GM18873 (cell line): ENCODE data around the gene CMIP.

Experiments
- ATAC-seq: cut with Tn5 transposase; IDR thresholded peaks from one replicate; pipeline ENCODE4 v1.9.1; 2021; ENCODE audit warnings: mild to moderate bottlenecking, moderate library complexity, moderate number of reproducible peaks; ENCODE audit not compliant: unreplicated experiment, low FRiP score

The CMIP gene

DNA sequence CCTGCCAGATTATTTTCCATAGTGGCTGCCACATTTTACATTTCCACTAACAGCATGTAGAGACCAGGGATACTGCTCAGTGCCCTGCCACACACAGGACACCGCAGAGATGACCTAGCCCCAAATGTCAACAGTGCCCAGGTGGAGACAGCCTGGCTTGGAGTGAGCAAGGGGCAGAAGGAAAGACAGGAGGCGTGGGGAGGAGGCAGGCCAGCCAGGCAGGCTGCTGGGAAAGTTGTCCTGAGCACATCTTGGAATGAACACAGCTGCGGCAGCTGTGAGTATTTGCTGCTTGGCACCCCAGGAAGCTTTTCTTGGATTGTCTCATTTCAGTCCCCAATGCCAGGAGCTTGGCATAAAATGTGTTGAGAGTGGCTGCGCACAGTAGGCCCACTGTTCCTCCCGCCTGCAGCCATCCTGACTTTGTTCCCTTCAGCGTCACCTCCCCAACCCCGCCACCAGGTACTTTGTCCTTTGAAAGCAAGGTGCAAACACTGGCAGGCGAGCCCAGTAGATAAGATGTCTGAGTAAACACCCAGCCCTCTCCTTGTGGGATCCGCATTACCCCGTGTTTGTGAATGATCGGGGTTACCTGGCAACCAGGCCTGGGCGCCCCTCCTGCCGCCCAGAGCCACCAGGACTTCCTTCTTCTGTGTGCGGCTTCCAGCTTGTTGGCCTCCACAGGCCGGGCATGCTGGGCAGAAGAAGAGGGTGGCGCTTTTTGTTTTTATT is 114.0 kb downstream of the CMIP start:
- ATAC-seq = no peak

DNA sequence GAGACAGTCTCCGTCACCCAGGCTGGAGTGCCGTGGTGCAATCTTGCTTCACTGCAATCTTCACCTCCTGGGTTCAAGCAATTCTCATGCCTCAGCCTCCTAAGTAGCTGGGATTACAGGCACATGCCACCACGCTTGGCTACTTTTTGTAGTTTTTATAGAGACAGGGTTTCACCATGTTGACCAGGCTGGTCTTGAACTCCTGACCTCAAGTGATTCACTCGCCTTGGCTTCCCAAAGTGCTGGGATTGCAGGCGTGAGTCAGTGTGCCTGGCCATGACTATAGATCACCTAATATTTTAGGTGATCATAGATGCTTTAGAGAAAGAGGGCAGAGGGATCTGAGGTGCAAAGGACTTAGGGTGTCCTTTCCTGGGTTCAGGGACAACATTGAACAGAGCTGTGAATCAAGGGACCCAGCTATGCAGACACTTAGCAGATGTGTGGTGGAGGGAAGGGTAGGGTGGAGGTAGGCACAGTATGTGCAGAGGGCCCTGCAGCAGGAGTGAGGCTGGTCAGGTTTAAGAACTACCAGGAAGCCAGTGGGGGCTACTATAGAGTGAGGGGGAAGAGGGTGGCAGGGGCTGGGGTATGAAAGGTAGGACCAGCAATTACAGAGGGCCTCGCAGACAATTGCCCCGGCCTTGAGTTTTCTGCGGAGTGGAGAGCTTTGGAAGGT is 116.5 kb downstream of the CMIP start:
- no peak for ATAC-seq

DNA sequence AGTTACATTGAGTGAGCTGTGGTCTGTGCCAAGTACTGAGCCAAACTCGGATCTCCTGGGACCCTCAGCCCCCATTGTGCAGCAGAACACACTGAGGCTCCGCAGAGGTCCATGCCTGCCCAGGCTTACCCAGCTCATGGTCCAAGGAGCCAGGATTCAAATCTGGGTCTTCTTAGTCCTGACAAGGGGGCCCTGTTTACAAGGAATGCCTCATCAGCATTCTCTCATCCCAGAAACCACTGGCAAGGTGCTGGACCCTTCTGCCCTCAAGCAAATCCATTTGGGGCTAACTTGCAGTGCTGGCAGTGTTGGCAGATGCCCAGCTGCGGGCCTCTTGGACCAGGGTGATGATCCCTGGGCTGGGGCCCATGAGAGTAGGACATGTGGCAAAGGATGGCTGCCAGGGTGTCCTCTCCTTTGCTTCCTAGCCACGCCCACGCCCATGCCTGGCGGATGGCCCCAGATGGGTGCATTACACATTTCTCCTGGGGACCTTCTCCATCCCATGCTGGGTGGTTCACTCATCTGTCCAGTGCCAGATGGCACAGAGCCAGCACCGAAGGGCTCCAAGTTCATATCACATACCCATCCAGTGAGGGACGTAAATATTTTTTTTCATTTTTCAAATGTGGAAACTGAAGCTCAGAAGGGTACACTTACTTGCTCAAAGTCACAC is 117.7 kb downstream of the CMIP start:
- no peak for ATAC-seq

DNA sequence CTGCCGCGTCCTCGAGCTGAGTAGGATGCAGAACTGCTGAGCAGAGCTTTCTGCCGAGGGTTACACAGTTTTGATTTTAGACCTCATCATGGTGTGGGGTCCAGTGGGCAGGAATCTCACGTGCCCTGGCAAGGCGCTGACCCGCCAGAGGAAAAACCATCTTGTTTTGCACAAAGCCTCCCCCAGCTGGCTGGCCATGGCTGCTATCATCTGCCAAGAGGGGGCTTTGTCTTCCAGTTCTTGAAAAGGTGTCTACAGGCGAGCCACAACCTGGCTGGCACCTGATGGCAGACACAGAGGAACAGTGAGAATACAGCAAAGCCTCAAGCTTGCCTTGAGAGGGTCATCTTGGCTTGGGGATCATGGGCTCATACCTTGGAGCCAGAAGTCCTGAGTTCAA is 118.3 kb downstream of the CMIP start:
- no peak for ATAC-seq

DNA sequence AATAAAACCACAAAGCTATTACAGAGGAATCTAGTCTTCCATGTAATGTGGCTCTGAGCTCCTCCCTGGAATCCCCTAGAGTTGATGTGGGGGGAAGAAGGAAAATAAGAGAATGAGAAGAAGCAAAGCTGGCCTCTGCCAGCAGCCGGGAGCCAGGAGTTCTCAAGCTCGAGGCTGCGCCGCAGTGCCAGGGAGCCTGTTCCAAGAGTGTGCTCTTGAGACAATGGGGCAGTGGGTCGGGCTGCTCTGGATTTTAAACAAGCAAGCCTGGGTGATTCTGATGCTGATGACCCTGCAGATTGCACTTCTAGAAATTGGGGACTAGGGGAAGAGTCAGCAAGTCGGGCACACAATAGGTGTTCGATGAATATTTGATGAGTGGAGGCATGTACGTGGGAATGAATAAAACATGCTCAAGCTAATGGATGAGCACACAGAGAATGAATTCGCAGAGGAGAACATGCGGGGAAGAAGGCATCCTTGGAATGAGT is 119.9 kb downstream of the CMIP start:
- ATAC-seq = no peak

DNA sequence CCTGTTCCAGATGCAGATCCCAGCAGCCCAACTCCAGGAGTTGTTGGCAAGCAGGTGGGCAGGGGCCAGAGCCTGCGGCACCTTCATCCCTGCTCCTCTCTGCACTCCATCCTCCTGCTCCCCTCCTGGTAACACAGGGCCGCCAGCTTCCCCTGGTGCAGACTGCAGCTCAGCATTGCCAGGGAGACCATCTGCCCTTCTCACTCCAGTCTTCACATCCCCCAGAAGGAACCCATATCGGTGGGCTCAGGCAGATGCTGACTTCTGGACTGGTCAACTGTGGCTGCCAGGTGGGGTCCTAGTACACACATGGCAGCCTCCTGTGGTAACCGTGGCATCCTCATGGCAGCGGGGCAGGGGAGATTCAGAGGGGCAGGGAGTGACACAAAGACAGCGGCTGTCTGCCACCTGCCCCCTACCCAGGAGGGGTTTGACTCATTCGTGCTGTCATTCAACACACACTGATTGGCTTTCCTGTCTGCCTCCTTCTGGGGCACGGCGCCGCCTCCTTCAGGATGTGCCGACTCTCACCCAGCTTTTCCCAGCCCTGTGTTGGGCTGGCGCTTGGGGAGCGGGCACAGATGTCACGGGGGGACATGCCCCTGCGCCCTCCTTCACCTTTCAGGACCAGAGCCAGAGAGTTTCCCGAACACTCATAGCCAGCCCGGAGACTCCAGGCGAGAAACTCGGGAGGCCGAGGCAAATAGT is 120.9 kb downstream of the CMIP start:
- ATAC-seq = no peak

DNA sequence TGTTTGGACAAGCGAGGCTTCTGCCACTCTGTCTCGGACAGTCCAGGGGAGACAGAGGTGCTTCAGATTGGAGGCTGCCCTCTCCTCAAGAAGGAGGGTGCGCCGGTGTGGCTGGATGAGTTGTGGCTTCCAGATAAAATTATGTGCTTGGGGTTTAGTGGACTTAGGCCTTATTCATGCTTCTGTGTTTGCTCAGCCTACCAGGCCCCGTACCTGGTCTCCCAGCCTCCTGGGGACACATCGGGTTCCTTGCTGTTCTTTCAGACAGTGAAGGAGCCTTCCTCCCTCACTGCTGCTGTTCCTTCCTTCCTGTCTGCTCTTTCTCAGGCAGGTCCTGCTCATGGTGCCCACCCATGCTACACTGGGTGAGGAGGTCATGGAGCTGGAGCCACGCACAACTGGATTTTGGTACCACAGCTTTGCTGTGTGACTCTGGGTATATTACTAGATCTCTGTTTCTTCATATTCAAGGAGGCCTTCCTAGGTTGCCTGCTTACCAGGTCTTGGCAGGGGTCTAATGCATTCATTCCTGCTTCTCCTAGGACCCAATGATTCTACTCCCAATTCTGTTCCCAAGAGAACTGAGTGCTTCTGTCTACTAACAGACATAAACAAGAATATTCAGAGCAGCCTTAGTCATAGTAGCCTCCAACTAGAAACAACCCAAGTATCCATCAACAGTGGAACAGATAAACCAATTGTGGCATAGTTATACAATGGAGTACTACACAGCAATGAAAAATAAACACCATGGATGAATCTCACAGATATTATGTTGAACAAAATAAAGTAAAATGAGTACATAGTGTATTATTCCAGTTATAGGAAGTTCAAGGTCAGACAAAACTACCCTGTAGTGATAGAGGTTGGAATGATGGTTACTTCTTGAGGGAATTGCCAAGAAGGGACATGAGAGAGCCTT is 121.7 kb downstream of the CMIP start:
- no peak for ATAC-seq

DNA sequence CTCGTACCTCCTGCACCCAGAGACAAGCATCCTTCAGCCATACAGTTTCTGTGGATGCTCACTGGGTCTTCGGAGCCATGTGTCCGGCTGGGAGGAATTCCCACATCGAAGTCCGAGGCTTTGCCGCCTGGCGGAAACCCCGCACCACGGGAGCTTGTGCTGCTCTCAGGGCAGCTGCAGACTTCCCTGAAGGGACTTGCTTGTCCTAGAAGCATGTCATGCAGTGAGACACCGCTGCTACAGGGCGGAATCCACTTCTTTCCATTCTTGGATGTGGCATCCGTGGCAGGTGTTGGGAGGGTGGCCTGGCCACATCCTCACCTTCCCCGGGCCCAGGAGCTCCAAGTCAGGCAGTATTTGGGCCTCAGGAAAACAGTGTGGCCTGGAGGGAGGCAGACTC is 122.5 kb downstream of the CMIP start:
- no peak for ATAC-seq

DNA sequence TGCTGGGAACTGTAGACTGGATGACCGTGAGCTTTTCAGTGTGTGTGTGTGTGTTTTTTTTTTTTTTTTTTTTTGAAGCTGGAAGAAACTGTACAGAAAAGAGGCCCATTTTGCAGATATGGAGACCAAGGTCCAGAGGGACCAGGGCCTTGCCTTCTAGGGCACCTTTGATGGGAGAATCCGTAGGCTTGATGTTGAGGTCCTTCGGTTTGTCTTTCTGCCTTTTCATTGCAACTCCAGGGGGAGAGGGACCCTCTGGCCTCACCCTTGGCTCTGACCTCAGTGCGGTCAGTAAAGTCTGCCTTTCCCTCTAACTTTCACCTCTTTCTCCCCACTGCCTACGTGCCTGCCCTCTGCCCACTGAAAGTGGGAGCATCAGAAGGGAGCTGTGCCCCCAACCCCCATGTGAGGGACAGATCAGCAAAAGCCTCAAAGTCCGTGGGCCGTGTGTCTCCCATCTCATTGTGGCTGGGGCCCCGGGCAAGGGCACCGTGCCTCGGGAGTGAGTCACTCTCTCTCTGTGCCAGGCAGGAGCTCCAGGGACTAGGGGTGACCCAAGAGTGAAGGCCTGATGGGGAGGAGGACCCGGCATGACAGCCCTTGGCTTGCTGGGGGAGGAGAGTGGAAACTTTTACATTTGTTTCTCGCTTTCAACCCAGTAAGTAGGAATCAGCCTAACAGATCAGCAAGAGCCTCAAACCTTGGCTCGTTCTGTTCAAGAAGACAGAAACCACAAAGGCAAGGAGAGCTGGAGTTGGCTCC is 123.6 kb downstream of the CMIP start:
- ATAC-seq = no peak

DNA sequence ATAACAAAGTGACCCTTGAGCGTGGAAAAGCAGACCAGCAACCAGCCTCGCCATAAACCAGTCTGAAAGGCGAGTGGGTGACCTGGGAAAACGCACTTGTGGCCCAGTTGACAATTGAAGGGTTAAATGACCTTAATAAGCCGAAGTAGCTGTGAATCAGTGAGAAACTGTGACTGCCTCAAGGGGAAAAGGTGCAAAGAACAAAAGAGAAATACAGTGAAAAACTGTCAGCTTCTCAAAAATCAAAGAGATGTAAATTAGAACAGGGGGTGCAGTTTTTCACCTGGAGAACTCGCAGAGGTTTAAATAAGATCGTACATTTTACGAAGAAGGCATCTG is 124.1 kb downstream of the CMIP start:
- no peak for ATAC-seq

DNA sequence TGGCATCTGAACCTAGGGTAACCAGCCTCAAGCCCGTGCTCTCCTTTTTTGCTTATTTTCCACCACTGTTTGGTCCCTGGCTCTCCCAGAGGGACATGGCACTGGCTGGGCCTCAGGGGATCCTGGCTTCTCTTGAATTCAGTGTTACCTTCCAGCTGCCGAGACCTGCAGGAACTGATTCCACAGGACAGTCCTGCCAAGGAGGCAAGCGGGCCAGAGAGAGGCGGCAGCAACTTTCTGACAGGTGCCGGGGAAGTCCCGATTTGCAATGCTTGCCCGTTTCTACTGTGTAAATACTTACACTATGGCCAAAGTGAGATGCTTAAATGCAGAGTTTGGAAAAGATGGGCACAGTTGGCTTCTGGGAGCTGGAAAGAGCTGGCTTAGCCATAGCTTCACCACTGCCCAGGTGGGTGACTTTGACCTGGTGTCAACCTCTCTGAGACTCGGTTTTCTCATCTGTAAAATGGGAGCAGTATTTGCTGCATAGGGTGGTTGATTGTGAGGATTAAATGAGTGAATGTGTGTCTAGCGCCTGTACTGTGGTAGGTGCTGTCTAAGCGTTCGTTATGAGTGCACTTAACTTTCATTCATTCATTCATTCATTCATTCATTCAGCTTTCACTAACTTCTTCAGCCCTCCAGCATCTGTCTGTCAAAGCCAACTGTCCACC is 124.9 kb downstream of the CMIP start:
- no peak for ATAC-seq

DNA sequence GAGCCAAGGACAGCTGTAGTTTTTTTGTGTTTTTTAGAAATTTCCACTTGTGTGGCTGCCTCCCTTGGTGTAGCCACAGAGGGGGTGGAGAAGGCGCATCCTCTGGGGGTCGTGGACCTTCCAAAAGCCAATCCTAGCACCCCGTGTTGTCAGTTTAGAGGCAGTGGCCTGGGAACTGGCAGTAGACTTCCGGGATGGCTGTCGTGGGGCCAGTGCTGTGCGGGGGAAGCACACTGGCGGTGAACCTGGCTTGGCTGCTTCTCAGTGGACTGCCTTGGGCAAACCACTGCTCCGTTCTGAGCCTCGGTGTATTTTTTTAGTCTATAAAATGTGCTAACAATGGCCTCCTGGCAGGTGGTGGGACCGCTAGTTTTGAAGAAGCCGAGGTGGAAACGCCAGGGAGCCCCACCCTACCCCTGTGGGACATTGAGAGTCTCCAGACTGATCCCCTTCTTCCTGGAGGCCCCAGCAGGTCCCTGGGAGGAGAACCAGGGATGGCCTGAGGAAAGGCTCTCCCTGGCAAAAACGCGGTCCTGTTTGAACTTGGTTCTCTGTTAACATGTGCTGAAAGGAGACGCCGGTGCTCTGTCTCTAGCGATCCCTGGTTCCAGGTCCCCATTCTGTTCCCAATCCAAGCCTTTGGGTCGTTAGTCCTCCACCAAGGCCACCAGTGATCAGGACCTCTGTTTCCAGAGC is 125.7 kb downstream of the CMIP start:
- no peak for ATAC-seq

DNA sequence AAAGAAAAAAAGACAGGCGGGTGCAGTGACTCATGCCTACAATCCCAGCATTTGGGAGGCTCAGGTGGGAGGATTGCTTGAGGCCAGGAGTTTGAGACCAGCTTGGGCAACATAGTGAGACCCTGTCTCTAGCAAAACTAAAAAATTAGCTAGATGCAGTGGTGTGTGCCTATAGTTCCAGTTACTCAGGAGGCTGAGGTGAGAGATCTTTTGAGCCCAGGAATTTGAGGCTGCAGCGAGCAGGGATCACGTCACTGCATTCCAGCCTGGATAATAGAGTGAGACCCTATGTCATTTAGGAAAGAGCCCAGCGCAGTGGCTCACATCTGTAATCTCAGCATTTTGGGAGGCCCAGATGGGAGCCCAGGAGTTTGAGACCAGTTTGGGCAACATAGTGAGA is 126.6 kb downstream of the CMIP start:
- ATAC-seq = no peak

DNA sequence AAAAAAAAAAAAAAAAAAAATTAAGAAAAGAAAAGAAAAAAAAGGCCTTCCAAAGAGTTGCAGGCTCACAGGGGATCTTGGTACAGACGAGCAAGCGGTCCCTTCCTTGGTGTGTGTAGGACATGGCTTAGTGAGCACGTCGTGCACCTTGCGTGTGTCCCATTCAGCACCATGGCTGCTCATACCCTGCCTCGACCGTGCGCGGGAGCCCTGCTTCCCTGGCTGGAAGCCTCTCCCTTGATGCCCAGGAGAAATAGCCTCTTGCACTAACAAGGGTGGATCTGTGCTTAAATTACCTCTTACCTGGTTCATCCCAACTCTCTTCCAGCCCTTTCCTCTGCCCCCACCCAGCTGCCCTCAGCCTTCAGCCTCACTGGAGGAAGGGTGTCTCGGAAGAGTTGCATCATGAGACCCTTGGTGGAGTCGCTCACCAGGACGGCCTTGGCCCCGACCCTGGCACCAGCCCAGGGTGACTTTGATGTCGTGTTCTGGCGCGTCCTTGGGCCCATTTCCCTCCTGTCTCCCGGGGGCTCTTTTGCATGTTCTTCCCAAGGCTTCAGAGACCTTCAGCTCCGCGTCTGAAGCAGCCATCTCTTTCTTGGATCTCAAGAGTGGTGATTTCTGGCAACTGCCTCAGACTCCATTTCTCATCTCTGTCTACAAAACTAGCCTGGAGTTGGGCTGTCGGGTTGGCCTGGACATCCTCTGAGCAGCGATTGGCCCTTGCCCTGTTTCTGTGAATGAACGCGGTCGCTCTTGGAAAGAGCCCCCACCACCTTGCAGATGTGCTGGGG is 127.2 kb downstream of the CMIP start:
- ATAC-seq = no peak

DNA sequence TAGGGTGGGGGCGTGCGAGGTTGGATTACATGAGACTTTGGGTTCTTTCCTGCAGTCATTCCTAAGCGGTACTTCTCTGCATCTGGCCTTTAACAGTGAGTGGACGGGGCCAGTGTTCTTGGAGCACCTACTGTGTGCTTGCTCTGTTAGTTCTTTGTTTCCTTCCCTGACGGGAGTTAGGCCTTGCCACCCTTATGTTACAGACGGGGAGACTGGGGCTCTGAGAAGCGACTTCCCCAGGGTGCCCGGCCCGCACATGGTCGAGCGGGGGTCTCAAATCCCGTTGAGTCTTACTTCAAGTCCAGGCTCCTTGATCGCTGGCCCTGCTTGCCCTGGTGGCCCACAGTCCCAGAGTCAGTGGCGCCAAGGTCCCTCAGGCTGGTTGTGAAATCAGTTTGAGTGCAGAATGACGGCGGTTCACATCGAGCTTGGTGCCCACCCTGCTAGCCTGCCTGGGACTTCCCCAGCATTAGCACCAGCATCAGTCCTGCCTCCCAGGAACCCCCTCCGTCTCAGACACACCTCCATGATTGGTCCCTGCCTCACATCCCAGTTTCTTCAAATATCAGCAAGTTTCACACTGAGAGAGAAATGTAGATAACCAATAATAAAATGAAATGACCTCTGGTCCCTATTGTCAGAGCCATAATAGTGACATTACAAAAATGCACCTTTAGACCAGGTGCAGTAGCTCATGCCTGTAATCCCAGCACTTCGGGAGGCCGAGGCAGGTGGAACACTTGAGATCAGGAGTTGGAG is 128.0 kb downstream of the CMIP start:
- ATAC-seq = no peak

DNA sequence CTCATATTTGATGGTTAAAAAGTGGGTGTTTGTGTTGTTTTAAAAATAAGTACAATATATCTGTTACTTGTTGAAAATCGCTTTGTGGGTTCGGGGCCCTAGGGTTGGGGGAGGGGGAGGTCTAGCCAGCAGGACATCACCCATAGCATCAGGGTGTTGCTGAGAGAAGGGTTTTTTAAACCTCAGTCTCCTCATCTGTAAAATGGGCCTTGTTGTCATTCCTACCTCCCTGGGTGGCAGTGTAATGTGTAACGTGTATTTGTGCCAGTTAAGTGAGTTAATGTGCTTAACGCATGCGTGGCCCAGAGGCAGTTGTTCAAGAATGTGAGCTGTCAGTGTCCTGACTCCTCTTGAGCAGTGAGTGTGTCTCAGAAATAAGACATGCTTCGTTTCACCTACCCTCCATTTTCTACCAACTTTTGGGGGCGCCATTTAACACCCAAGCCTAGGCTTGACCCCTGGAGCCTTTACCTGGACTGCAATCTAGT is 129.0 kb downstream of the CMIP start:
- no peak for ATAC-seq

DNA sequence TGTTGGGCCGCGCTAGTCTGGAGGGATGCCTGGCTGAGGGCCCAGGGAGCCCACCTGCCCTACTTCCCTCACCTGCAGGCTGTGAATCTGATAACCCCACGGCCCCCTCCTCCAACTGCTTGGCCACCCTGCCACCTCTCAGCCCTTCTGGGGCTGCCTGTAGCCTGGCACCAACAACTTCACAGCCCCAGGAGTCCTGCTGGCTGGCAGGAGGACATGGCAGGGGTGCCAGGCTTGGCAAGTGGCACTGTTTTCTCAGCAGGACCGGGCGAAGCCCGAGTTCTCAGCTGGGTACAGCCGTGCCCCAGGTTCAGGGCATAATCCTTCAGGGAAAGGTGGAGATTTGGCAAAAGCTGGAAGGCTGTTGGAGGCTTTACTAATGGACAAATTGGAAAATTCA is 129.6 kb downstream of the CMIP start:
- no peak for ATAC-seq
